Kidney (tissue), 14 donors: ENCODE measurements around the gene ZDHHC8. TPM values are rescaled to one million over a fixed set of nuclear protein-coding genes. Genes with fewer than 3 reads are reported as not detected.

Experiments
- DNase-seq, 5 donors: peaks; one replicate each; pipeline ENCODE4 v3.0.0-alpha.2; 2013 to 2020
- FAIRE-seq: peaks from 2 replicates; lab custom pipeline; 2012; peaks lifted over from hg19 to GRCh38; lab: Jason Lieb, UNC
- H3K27ac ChIP-seq, 2 donors: one replicate each; pipeline ENCODE4 v1.7.0; 2013; ENCODE audit warnings: low read depth in 2 of 2, low read length in 2 of 2, inconsistent platforms in 1 of 2
- H3K27me3 ChIP-seq: one replicate; pipeline ENCODE4 v1.7.1; 2013; ENCODE audit warnings: low read length, inconsistent platforms; ENCODE audit not compliant: control insufficient read depth, insufficient read depth
- H3K36me3 ChIP-seq, 3 donors: one replicate each; pipeline versions ENCODE4 v1.7.0 to v1.7.1; 2013; ENCODE audit warnings: low read length in 3 of 3, control low read depth in 1 of 3, inconsistent platforms in 1 of 3; ENCODE audit not compliant: insufficient read depth in 3 of 3, control insufficient read depth in 2 of 3
- H3K4me1 ChIP-seq, 3 donors: one replicate each; pipeline versions ENCODE4 v1.7.0 to v1.7.1; 2013; ENCODE audit warnings: low read length in 3 of 3, inconsistent platforms in 1 of 3, low read depth in 1 of 3; ENCODE audit not compliant: control insufficient read depth in 2 of 3, insufficient read depth in 2 of 3
- H3K4me3 ChIP-seq, 3 donors: one replicate each; pipeline versions ENCODE4 v1.7.0 to v1.8.1; 2013; ENCODE audit warnings: low read length in 3 of 3, control low read depth in 1 of 3, inconsistent platforms in 1 of 3
- H3K9ac ChIP-seq, 3 donors: one replicate each; pipeline versions ENCODE4 v1.7.0 to v1.7.1; 2013; ENCODE audit warnings: low read length in 3 of 3, control low read depth in 1 of 3, inconsistent platforms in 1 of 3
- H3K9me3 ChIP-seq, 3 donors: one replicate each; pipeline versions ENCODE4 v1.7.0 to v1.7.1; 2013; ENCODE audit warnings: low read length in 3 of 3, control low read depth in 1 of 3, inconsistent platforms in 1 of 3; ENCODE audit not compliant: control insufficient read depth in 2 of 3, insufficient read depth in 1 of 3
- intact Hi-C: fragments of 100-400 bp; cut with DNase I; formaldehyde crosslinking; loops from one replicate; pipeline ENCODE4 v1.11.1; 2022
- polyA plus RNA-seq: library from polyadenylated mRNA; stranded (reverse); fragments of 350-450 nt; fragmentation: Illumina TruSeq; extraction: RNeasy Lipid Tissue Mini Kit (QIAGEN cat#74804); gene quantifications from one replicate; pipeline ENCODE4 v1.2.3, GENCODE V29; 2014; ENCODE audit warnings: low read depth, low replicate concordance; ENCODE audit not compliant: insufficient read depth
- total RNA-seq: library from RNA; stranded (reverse); fragmentation: NEBNext Ultra II Directional; extraction: Animal tissue kit (Norgen Biotek cat#: 25700); gene quantifications from one replicate; pipeline ENCODE4 v1.2.1, GENCODE V29; 2021
- TF ChIP-seq, protein P1 (sequence below): IDR thresholded peaks from 3 replicates; pipeline ENCODE4 v1.5.1; 2012; ENCODE audit warnings: mild to moderate bottlenecking, moderate library complexity, borderline replicate concordance; ENCODE audit not compliant: insufficient read depth; ENCODE audit errors: extremely low read depth
- donor health status: control.
- donor health status: control.
- donor health status: control.
- donor health status: control.
- donor health status: control.
- donor health status: DM: yes; HTN: yes; CAD: no.
- donor health status: Normal renal cell carcinoma (clear cell type).

ZDHHC8 gene
- total and polyA plus RNA-seq, 2 donors from 2014 or later = 18.8 to 57.1 TPM

DNA sequence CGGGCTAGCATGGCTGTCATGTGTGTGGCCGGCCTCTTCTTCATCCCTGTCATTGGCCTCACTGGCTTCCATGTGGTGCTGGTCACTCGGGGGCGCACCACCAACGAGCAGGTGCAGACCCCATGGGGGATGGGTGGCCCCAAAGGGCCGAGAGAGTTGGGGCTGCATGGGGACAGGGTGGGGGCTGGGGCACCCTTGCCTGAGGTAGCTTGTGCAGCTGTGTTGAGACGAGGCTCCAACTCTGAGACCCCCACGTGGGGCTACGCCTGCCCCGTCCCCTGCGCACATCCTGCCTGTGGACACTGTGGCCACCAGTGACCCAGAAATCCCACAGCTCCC lies 8.5 kb downstream of the ZDHHC8 start:
- intact Hi-C loops = no loop called here
- TF ChIP-seq, protein P1, sequence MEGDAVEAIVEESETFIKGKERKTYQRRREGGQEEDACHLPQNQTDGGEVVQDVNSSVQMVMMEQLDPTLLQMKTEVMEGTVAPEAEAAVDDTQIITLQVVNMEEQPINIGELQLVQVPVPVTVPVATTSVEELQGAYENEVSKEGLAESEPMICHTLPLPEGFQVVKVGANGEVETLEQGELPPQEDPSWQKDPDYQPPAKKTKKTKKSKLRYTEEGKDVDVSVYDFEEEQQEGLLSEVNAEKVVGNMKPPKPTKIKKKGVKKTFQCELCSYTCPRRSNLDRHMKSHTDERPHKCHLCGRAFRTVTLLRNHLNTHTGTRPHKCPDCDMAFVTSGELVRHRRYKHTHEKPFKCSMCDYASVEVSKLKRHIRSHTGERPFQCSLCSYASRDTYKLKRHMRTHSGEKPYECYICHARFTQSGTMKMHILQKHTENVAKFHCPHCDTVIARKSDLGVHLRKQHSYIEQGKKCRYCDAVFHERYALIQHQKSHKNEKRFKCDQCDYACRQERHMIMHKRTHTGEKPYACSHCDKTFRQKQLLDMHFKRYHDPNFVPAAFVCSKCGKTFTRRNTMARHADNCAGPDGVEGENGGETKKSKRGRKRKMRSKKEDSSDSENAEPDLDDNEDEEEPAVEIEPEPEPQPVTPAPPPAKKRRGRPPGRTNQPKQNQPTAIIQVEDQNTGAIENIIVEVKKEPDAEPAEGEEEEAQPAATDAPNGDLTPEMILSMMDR = no peak
- H3K4me1 ChIP-seq = peaks cover 0 to 26% (median 7%) of the 10 kb centered on the region in 3 donors
- H3K9ac ChIP-seq = no peak overlapping the region
- no peaks in the 10 kb centered on the region for H3K9me3 ChIP-seq
- H3K27ac ChIP-seq = no peak overlapping the region
- no peaks in the 10 kb centered on the region for H3K27me3 ChIP-seq
- H3K36me3 ChIP-seq = peaks cover 0 to 4% (median 0%) of the 10 kb centered on the region in 3 donors
- H3K4me3 ChIP-seq = no peak overlapping the region
- FAIRE-seq (no peak), DNase-seq (no peak)

DNA sequence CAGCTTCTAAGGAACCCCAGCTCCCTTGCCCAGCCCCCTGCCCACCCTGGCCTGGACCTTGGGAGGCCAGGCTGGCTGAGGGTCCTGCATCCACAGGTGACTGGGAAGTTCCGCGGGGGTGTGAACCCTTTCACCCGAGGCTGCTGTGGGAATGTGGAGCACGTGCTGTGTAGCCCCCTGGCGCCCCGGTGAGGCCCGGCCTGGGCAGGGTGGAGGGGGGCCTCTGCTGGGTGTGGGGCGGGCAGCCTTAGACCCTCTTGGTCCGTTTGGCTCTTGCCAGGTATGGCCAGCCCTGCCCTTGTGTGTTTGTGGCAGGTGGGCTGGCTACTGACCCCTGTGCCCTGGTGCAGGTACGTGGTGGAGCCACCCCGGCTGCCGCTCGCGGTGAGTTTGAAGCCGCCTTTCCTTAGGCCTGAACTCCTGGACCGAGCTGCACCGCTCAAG lies 8.9 kb downstream of the ZDHHC8 start:
- Histone ChIP-seq H3K9ac (no peak overlapping the region), H3K27me3 (no peaks in the 10 kb centered on the region), H3K27ac (no peak overlapping the region), H3K9me3 (no peaks in the 10 kb centered on the region), H3K4me3 (no peak overlapping the region), H3K4me1 (peaks cover 0 to 22% (median 4%) of the 10 kb centered on the region in 3 donors), H3K36me3 (peaks cover 0 to 4% (median 0%) of the 10 kb centered on the region in 3 donors)
- FAIRE-seq = no peak
- TF ChIP-seq, protein P1 = no peak
- DNase-seq = no peak
- intact Hi-C loops = no loop called here

DNA sequence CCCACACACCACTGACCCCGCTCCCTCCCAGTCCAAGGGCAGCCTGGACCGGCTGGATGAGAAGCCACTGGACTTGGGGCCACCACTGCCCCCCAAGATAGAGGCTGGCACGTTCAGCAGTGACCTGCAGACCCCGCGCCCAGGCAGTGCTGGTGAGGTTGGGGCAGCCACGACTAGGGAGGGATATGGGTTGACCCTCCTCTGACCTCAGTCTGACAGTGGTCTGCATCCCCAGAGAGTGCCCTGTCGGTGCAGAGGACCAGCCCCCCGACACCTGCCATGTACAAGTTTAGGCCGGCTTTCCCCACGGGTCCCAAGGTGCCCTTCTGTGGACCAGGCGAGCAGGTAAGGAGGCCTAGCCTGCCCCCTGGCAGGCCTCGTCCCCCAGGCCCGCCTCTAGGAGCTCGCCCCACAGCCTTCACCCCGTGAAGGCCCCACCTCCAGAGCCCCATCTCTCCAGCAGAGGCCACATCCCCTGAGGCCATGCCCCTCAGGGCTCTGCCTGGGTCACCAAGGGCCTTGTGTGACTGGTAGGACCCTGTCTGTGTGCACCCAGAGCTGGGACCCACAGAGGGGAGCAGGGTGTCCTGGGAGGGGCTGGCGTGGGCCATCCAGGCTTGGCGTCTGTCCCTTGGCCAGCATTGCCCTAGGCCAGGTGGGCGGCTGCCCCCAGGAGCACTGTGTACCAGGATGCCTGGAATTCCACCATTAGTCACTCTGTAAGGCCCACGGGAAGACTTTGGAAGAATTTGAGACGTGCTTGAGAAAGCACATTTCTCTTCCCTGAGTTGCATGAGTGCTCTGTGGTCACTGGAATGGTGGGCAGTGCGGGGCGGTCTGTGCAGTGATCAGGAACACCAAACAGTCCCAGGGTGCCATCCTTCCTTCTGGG lies 9.8 kb downstream of the ZDHHC8 start:
- intact Hi-C loops = no loop called here
- H3K9ac ChIP-seq = no peak overlapping the region

More for the DNA sequence above, 9.8 kb downstream of the ZDHHC8 start:
- TF ChIP-seq, protein P1 = no peak
- Histone ChIP-seq H3K9me3 (no peaks in the 10 kb centered on the region), H3K4me1 (peaks cover 0 to 15% (median 0%) of the 10 kb centered on the region in 3 donors), H3K27me3 (no peaks in the 10 kb centered on the region), H3K36me3 (peaks cover 0 to 4% (median 0%) of the 10 kb centered on the region in 3 donors), H3K27ac (no peak overlapping the region), H3K4me3 (no peak overlapping the region)
- DNase-seq (no peak), FAIRE-seq (no peak)
